ENCODE results near the gene ABCC4.

Gene ABCC4

DNA sequence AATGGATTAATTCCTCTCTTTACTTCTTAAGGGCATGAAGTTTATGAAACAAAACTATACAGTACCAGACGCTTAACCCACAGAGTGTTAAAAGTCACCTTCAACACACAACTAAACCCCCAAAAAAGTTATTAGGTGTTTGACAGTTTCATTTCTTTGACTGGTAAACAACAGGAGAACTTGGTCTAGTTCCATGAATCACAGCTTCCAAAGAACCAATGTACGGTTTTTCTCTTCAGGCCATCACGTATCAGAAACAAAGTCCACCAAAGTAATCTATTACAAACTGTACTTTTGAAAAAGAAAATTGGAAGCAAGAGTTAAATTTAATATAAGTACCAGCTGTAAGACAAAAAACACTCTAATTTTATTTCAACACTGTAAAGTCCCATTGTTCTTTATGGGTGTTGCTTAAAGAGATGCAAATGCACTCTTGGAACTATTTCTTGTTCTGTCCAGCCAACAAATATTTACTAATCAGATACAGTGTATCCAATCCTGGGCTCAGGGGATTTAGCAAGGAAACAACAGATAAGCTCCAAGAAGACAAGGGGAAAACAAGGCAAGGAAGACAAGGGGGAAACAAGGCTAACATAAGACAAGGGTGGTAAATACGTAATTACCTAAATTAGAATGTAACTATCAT, 149.2 kb downstream of the ABCC4 start:
- no peak for DNase-seq

GRCh38 chr13:95150555-95150954, 150.7 kb downstream of the ABCC4 start:
- DNase-seq = no peak

GRCh38 chr13:95146486-95146885, 154.8 kb downstream of the ABCC4 start:
- no peak for DNase-seq

GRCh38 chr13:95145587-95145986, 155.7 kb downstream of the ABCC4 start:
- no peak for DNase-seq

DNA sequence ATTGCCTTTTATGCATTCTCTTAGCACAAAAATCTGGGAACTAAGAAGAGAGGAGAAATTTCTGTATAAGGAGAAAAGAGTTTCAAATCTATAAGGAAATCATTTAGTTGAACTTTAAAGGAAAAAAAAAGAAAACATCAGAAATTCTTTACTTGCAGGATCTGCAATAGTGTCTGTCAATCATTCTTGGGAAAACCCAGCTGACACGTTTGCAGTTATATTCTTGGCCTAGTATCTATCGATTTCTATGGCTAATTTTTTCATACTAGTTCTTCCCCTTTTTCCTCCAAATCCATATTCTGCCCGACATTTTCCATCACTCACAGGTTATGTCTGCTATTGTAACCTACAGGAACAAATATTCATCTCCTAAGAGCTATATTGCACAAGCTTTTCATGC, 160.7 kb downstream of the ABCC4 start:
- DNase-seq = no peak

DNA sequence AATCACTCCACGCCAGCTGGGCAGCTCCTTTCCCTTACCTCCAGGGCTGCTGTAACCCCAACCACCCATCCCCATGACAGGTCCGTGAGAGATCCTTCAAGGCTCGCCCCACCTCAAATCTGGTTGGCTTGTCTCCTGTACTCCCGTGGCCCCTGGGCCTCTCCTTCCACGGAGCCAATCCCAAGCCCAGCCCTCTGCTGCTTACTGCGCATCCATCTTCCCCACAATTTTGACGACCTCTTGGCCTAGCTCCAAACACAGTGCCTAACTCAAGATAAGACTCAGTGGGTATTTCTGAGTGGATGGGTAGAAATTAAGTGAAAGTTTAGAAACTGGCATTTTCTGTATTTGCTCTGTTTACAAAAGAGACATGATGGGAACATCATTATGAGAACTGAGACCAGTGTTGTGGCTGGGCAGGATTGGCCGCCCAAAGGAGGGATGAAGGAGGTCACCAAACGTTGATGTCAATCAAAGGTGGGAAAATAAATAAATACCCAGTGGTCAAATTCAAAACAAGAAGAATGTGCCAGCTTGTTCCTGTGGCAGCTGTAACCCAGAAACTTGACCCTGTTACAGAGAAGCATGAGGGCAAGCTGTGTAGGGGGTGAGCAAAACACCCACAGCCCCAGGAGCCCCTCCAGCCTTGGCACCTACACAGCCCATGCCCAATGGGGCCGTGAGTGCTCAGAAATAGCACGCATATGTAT, 162.2 kb downstream of the ABCC4 start:
- no peak for DNase-seq

GRCh38 chr13:95137096-95137495, 164.2 kb downstream of the ABCC4 start:
- DNase-seq = no peak

GRCh38 chr13:95136638-95137037, 164.6 kb downstream of the ABCC4 start:
- no peak for DNase-seq

DNA sequence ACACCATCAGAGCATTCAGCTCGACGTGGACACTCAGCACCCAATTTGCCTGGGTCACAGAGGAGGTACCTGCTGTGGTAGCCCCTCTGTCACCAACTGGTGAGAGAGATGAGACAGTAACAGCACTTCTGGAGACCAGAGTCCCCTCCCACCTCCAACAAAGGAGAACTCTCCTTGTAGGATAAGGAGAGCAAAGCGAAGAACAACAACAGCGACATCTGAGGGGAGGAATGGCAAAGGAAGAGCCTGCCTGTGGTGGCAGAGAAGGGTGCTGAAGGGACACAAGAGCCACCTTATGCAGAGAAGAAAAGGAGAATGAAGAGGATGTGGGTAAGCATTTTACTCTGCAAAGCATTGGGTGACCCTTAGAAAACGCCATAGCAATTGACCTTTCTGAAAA, 167.8 kb downstream of the ABCC4 start:
- no peak for DNase-seq

- no peak for DNase-seq
Observed at GRCh38 chr13:95129004-95129403, 172.2 kb downstream of the ABCC4 start.

DNA sequence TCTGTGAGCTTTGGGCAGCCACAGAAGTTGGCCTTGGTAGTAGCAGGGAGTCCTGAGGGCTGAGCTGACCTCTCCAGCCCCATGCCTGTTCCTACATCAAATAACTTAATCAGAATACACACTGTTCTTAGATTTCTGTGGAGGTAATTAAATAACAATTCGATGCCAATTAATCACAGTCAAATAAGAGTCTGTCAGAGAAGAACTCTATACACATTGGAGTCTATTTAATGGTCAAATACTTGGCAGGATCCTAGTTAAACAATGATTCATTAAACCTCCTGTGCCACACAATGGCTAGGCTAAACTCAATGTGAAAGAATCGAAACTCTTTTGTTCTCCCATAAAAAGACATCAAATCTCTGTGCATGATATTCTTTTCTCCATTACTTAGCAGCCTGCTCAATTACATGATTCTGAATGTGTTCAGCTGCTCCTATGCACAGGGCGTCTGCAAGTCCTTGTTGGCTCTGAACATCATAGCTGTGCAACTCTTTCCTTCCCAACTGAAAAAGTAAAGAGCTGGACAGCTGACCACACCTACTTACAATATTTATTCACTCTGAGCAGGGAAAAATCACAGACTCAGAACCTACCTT, 173.1 kb downstream of the ABCC4 start:
- no peak for DNase-seq

DNA sequence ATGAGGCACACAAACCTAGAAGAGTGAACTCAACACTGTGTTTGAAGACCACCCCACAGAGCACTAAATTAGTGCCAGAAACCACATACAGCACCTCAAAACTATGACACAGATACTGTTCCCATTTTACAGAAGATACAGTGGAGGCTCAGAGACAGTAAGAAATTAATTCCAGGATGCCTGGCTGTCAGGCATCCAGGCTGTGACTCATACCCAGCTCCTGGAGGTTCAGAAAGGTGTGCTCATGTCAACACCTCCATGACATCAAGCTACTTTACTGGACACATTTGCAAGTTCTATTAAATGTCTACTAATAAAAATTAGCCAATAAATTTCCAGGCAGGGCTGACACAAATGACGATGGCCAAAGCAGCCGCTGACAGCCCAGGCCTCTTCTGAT, 176.3 kb downstream of the ABCC4 start:
- DNase-seq = no peak

- DNase-seq = no peak
Observed at GRCh38 chr13:95123726-95124125, 177.5 kb downstream of the ABCC4 start.

DNA sequence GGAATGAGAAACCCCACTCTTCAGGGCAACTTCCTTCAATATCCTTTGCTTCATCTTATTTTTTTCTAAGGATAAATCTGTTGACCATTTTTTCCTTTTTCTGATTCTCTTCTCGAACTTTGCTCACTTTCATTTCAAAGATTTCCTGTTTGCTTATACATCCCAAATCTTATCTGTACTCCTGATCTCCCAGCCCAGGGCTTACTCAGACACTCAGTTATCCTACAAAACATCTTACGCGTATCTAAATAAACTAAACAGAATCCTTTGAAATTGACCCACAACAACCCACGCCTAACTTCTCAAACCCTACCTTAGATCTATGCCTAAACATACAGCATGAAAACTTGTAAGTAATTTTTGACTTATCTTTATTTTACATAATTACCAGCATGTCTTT, 179.2 kb downstream of the ABCC4 start:
- no peak for DNase-seq

GRCh38 chr13:95121516-95121915, 179.7 kb downstream of the ABCC4 start:
- no peak for DNase-seq

DNA sequence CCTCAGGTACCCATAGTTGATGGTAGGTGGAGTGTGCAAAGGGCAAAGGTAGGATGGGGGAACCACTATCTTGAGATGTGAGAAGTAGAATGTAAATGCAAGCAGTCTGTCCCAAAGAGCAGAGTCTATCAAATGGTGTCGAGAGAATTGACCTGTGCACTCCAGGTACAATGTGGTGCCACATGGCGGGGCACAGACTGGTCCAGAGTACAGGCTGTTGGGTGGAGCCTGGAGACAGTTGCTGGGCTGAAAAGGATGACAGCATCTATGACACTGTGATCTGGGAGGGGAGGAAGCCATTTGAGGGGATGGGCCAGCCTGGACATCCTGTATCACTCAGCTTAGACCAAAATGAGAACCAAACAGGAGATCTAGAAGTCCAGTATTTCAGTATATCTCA, 180.6 kb downstream of the ABCC4 start:
- DNase-seq = no peak

- DNase-seq = no peak
Observed at GRCh38 chr13:95118541-95119324, 182.5 kb downstream of the ABCC4 start.

DNA sequence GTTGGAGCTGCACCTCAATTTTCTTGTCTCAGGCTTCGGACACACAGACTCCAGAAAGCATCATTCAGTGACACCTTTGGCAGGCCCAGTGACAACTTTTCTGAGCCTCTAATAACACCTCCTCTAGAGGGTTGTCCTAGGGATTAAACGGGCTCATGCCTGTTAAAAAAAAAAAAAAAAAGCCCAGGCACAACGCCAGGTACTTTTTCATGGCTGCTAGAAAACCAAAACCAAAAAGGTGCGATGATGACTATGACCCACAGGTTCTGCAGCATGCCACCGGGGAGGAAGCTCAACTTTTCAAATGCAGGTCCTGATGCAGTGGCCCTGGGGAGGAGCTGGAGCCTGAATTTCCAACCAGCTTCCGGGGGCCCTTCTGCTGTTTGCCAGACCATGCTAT, 184.2 kb downstream of the ABCC4 start:
- no peak for DNase-seq

DNA sequence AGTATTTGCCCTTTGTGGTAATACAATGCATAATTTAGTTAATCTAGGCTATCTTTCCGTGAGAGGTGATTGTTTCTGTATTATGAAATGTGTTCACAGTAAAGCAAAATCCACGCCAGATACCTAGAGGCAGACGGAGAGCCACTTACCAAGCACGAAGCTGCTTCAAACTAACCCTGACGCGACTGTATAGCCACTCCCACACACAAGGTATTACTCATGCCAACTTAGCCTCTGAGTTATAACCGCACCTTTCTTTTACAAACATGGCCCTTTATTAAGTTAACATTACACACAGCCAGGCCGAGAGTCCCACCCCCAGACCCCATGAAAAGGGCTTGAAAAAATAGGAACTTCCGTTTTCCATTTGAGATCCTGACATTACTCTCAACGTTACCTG, 185.7 kb downstream of the ABCC4 start:
- DNase-seq = no peak

- no peak for DNase-seq
Observed at GRCh38 chr13:95113601-95114000, 187.7 kb downstream of the ABCC4 start.

DNA sequence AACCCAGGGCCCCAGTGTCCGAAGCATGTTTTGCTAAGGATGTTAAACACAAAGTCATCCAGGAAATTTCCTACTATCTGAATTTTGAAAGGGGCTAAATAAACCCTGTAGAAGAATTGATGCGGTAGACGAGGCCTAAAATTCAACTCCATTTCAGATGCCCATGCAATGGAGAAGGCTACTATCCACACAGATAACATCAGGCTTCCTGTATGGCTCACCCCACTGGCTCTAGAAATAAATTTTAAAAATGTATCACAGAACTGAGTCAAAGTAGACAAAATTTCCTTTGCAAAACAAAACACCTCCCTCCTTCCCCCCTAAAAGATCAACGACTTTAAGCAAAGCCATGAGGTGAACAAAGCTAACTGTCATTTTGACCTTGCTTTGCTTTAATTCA, 188.4 kb downstream of the ABCC4 start:
- DNase-seq = no peak

- DNase-seq = no peak
Observed at GRCh38 chr13:95111608-95112007, 189.6 kb downstream of the ABCC4 start.

DNA sequence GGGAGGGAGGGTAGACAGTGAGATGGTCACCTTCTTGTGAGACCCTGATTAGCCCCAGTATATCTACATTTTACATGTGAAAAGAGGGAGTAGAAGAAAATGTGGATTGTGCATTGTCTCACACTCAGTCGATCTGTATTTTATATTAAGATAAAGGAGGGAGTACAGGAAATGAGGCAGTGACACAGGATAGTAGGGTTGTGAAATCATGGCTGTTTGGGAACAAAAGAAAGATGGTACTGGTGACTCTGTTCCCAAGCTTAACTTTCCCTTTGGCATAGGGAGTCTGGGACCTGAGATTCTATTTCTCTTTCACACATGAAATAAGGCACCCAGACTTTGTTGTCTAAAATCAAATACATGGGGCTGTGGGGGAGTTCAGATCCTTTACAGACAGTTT, 194.7 kb downstream of the ABCC4 start:
- no peak for DNase-seq

Measured in right forelimb (tissue), 1 donor.